IMR-90 (cell line): ENCODE results near the gene METTL23. TPM values are rescaled to one million over a fixed set of nuclear protein-coding genes. Genes with fewer than 3 reads are reported as not detected.

ENCODE experiments used
- ATAC-seq: fragments of 200-7000 bp; cut with Tn5 transposase; 2 replicates; pipeline ENCODE4 v1.9.1; 2020; ENCODE audit warnings: low read depth, mild to moderate bottlenecking, moderate library complexity
- BruUV-seq: library from RNA; stranded (reverse); fragments of 400-500 nt; replicated peaks from 2 replicates; lab custom pipeline; 2021; lab: Mats Ljungman, UMichigan
- CTCF ChIA-PET: fragments of 300-600 bp; formaldehyde crosslinking; extraction: SDS; loops from one replicate; lab custom pipeline; 2021; ENCODE audit warnings: antibody characterized with exemption; lab: Yijun Ruan, JAX
- POLR2A ChIA-PET: fragments of 300-600 bp; sonication (Branson Sonifier 250); formaldehyde crosslinking; loops from one replicate; lab custom pipeline; 2022; ENCODE audit warnings: antibody characterized with exemption; ENCODE audit not compliant: unreplicated experiment; lab: Charles Lee
- DNase-seq: peaks from one replicate; pipeline ENCODE4 v3.0.0; 2013
- H2AFZ ChIP-seq: replicated peaks from 2 replicates; pipeline ENCODE3; 2013; ENCODE audit warnings: low read length, mild to moderate bottlenecking; ENCODE audit not compliant: poor library complexity
- H2AK5ac ChIP-seq: 2 replicates; pipeline ENCODE4 v1.6.1; 2013; ENCODE audit warnings: low read depth, low read length, inconsistent platforms
- H2AK9ac ChIP-seq: replicated peaks from 2 replicates; pipeline ENCODE3; 2013; ENCODE audit warnings: mild to moderate bottlenecking, low read depth, low read length, moderate library complexity; ENCODE audit not compliant: poor library complexity
- H2BK120ac ChIP-seq: 2 replicates; pipeline ENCODE4 v1.6.1; 2013; ENCODE audit warnings: low read depth, low read length, inconsistent platforms
- H2BK15ac ChIP-seq: 3 replicates; pipeline ENCODE4 v1.6.1; 2013; ENCODE audit warnings: low read depth, low read length, inconsistent platforms
- H2BK20ac ChIP-seq: 2 replicates; pipeline ENCODE4 v1.6.1; 2013; ENCODE audit warnings: low read depth, mild to moderate bottlenecking, inconsistent platforms, low read length, moderate library complexity
- H2BK5ac ChIP-seq: 2 replicates; pipeline ENCODE4 v1.6.1; 2013; ENCODE audit warnings: mild to moderate bottlenecking, low read depth, low read length, inconsistent platforms; ENCODE audit not compliant: poor library complexity, severe bottlenecking
- H3K14ac ChIP-seq: replicated peaks from 2 replicates; pipeline ENCODE4 v1.6.1; 2013; ENCODE audit warnings: low read depth, low read length, inconsistent platforms
- H3K18ac ChIP-seq: 2 replicates; pipeline ENCODE4 v1.6.1; 2013; ENCODE audit warnings: low read depth, low read length, control low read depth
- H3K23ac ChIP-seq: 2 replicates; pipeline ENCODE4 v1.6.1; 2013; ENCODE audit warnings: low read depth, low read length, inconsistent platforms
- H3K27ac ChIP-seq: 2 replicates; pipeline ENCODE4 v1.5.1; 2013; ENCODE audit warnings: mild to moderate bottlenecking, control low read depth, low read length; ENCODE audit not compliant: insufficient read depth
- H3K27me3 ChIP-seq: 2 replicates; pipeline ENCODE4 v1.6.1; 2013; ENCODE audit warnings: low read length; ENCODE audit not compliant: control insufficient read depth, insufficient read depth
- H3K36me3 ChIP-seq: 2 replicates; pipeline ENCODE4 v1.6.1; 2013; ENCODE audit warnings: low read length, mixed read lengths; ENCODE audit not compliant: control insufficient read depth, insufficient read depth
- H3K4ac ChIP-seq: 2 replicates; pipeline ENCODE4 v1.6.1; 2013; ENCODE audit warnings: low read depth, low read length, inconsistent platforms
- H3K4me1 ChIP-seq: 2 replicates; pipeline ENCODE4 v1.6.1; 2013; ENCODE audit warnings: low read length, mixed read lengths; ENCODE audit not compliant: control insufficient read depth, insufficient read depth
- H3K4me2 ChIP-seq: 2 replicates; pipeline ENCODE4 v1.6.1; 2013; ENCODE audit warnings: low read depth, mild to moderate bottlenecking, control low read depth, low read length, moderate library complexity
- H3K4me3 ChIP-seq: 2 replicates; pipeline ENCODE4 v1.5.1; 2013; ENCODE audit warnings: low read depth, mild to moderate bottlenecking, control low read depth, low read length, moderate library complexity; ENCODE audit not compliant: insufficient read depth
- H3K56ac ChIP-seq: 2 replicates; pipeline ENCODE4 v1.6.1; 2013; ENCODE audit warnings: low read length, inconsistent platforms; ENCODE audit not compliant: insufficient read depth; ENCODE audit errors: extremely low read depth
- H3K79me1 ChIP-seq, 2 experiments: 2 replicates each; pipeline ENCODE4 v1.6.1; 2013; ENCODE audit warnings: low read length in 2 of 2, inconsistent platforms in 1 of 2, low read depth in 1 of 2
- H3K9ac ChIP-seq: 2 replicates; pipeline ENCODE4 v1.6.1; 2013; ENCODE audit warnings: low read depth, low read length, control low read depth
- H3K9me1 ChIP-seq: 2 replicates; pipeline ENCODE4 v1.6.1; 2013; ENCODE audit warnings: low read length, inconsistent platforms; ENCODE audit not compliant: insufficient read depth
- H3K9me3 ChIP-seq: 2 replicates; pipeline ENCODE4 v1.6.1; 2013; ENCODE audit warnings: low read length; ENCODE audit not compliant: control insufficient read depth, insufficient read depth
- H4K20me1 ChIP-seq: 2 replicates; pipeline ENCODE4 v1.6.1; 2013; ENCODE audit warnings: low read length, inconsistent platforms; ENCODE audit not compliant: insufficient read depth
- H4K5ac ChIP-seq: 2 replicates; pipeline ENCODE4 v1.6.1; 2013; ENCODE audit warnings: mild to moderate bottlenecking, low read depth, low read length, control low read depth
- H4K8ac ChIP-seq, 2 experiments: 2 replicates each; pipeline ENCODE4 v1.6.1; 2013; ENCODE audit warnings: low read depth in 2 of 2, low read length in 2 of 2, control low read depth in 1 of 2, inconsistent platforms in 1 of 2
- H4K91ac ChIP-seq: 2 replicates; pipeline ENCODE4 v1.6.1; 2013; ENCODE audit warnings: low read depth, low read length, inconsistent platforms; ENCODE audit not compliant: insufficient read depth
- BHLHE40 ChIP-seq: fragments of 150-350 bp; IDR thresholded peaks from 2 replicates; pipeline ENCODE4 v1.6.1; 2016; ENCODE audit warnings: mild to moderate bottlenecking, low read depth, low read length
- CEBPB ChIP-seq: IDR thresholded peaks from 2 replicates; pipeline ENCODE4 v1.6.1; 2012; ENCODE audit warnings: low read depth, low read length, improper control_type of control experiment
- CHD1 ChIP-seq: IDR thresholded peaks from 2 replicates; pipeline ENCODE4 v1.6.1; 2012; ENCODE audit warnings: low read depth, low read length, improper control_type of control experiment
- ELK1 ChIP-seq: fragments of 150-350 bp; IDR thresholded peaks from 2 replicates; pipeline ENCODE4 v1.6.1; 2016; ENCODE audit warnings: low read depth, mild to moderate bottlenecking, low read length, moderate library complexity, borderline replicate concordance
- FOS ChIP-seq: fragments of 150-350 bp; IDR thresholded peaks from 2 replicates; pipeline ENCODE4 v1.6.1; 2016; ENCODE audit warnings: low read depth, low read length
- MAFK ChIP-seq: IDR thresholded peaks from 2 replicates; pipeline ENCODE4 v1.6.1; 2012; ENCODE audit warnings: low read depth, low read length, improper control_type of control experiment
- MAZ ChIP-seq: IDR thresholded peaks from 2 replicates; pipeline ENCODE4 v1.6.1; 2012; ENCODE audit warnings: low read depth, mild to moderate bottlenecking, low read length, improper control_type of control experiment, moderate library complexity, borderline replicate concordance
- MXI1 ChIP-seq: IDR thresholded peaks from 2 replicates; pipeline ENCODE4 v1.6.1; 2012; ENCODE audit warnings: low read depth, mild to moderate bottlenecking, low read length, moderate library complexity, borderline replicate concordance
- NFE2L2 ChIP-seq: fragments of 150-350 bp; IDR thresholded peaks from 2 replicates; pipeline ENCODE4 v1.6.1; 2016; ENCODE audit warnings: low read depth, mild to moderate bottlenecking, low read length
- POLR2A ChIP-seq: IDR thresholded peaks from 2 replicates; pipeline ENCODE4 v1.6.1; 2012; ENCODE audit warnings: mild to moderate bottlenecking, low read depth, low read length
- RAD21 ChIP-seq: IDR thresholded peaks from 2 replicates; pipeline ENCODE4 v1.6.1; 2012; ENCODE audit warnings: low read length, improper control_type of control experiment
- RCOR1 ChIP-seq: IDR thresholded peaks from 2 replicates; pipeline ENCODE4 v1.6.1; 2012; ENCODE audit warnings: mild to moderate bottlenecking, low read length, improper control_type of control experiment; ENCODE audit not compliant: insufficient replicate concordance
- RFX5 ChIP-seq: IDR thresholded peaks from 2 replicates; pipeline ENCODE4 v1.8.0; 2012; ENCODE audit warnings: low read depth, mild to moderate bottlenecking, low read length, moderate library complexity
- WGBS, 2 experiments: methylation state at CpG; one replicate each; pipeline versions ENCODE4 v1.1.5 to v1.1.7; 2013; ENCODE audit warnings: missing lambda C conversion rate in 2 of 2; ENCODE audit not compliant: insufficient read length in 1 of 2; ENCODE audit errors: extremely low coverage in 2 of 2; 5-methylcytosine and 5-hydroxymethylcytosine counted together
- dilution Hi-C: fragments of 300-500 bp; cut with HindIII; formaldehyde crosslinking; loops from one replicate; pipeline ENCODE4 v1.14.3; 2018; ENCODE audit warnings: low sequenced_read_pairs; ENCODE audit not compliant: unreplicated experiment
- in situ Hi-C: fragments of 300-500 bp; cut with MboI; formaldehyde crosslinking; loops from 3 replicates; pipeline ENCODE4 v1.14.3; 2019; ENCODE audit warnings: low sequenced_read_pairs, inconsistent platforms, mixed read lengths
- intact Hi-C: fragments of 100-400 bp; cut with micrococcal nuclease; formaldehyde crosslinking; loops from 2 replicates; pipeline ENCODE4 v1.10.0; 2022
- polyA plus RNA-seq, 3 experiments: library from polyadenylated mRNA; depleted of rRNA; stranded (reverse); fragments of >200 nt; gene quantifications; 2 replicates each; pipeline ENCODE4 v1.2.3, GENCODE V29; 2012; ENCODE audit warnings: low replicate concordance in 1 of 3
- total RNA-seq: library from RNA; depleted of rRNA; stranded (reverse); fragments of >200 nt; gene quantifications from 2 replicates; pipeline ENCODE4 v1.2.3, GENCODE V29; 2012
- TF ChIP-seq, protein P1 (sequence below): fragments of 150-350 bp; IDR thresholded peaks from 2 replicates; pipeline ENCODE4 v1.6.1; 2017; ENCODE audit warnings: mild to moderate bottlenecking, antibody characterized with exemption, low read length, low read depth

Gene METTL23
- total and polyA plus RNA-seq, 2 of the 4 experiments (the other 2 are of a cell fraction): 18.8 to 32.1 TPM

GRCh38 chr17:76700617-76701470 is 25.8 kb upstream of the METTL23 start:
- peak overlapping the region; percentile 69 for H3K14ac ChIP-seq
- no TSS peak for BruUV-seq
- in situ Hi-C loops: no loop called here
- peaks cover 49% of the 10 kb centered on the region for H3K4me1 ChIP-seq
- POLR2A ChIA-PET: no interaction called here
- H3K9me1 ChIP-seq: peaks cover 54% of the 10 kb centered on the region
- H4K5ac ChIP-seq: peak overlapping the region; percentile 61
- peak overlapping the region; percentile 8 to 76; a peak in 3 of 4 replicates for H4K8ac ChIP-seq
- H2BK120ac ChIP-seq: peak overlapping the region; percentile 67
- H3K4me3 ChIP-seq: peak overlapping the region; percentile 8; the same call in 1 of the 2 replicates
- H4K91ac ChIP-seq: peak overlapping the region; percentile 69; the same call in 1 of the 2 replicates
- H3K9ac ChIP-seq: peak overlapping the region; percentile 53
- H2BK5ac ChIP-seq: peak overlapping the region; percentile 90
- H3K4me2 ChIP-seq: peak overlapping the region; percentile 82
- WGBS, 2 experiments: 11% methylated on average over 16 of the region's 33 CpGs; no CpG with 5 or more reads in 1 of the 2 experiments
- intact Hi-C loops: no loop called here
- no peaks in the 10 kb centered on the region for H3K9me3 ChIP-seq
- peak overlapping the region; percentile 73; the same call in 1 of the 2 replicates for H2BK20ac ChIP-seq
- peak overlapping the region; percentile 88 for H3K4ac ChIP-seq
- DNase-seq: peak; percentile 93
- dilution Hi-C loops: no loop called here
- H3K23ac ChIP-seq: peak overlapping the region; percentile 39
- H3K18ac ChIP-seq: peak overlapping the region; percentile 70
- peak overlapping the region; percentile 85 for H3K27ac ChIP-seq
- no peak overlapping the region for H3K56ac ChIP-seq
- ATAC-seq: peak; percentile 67
- peaks cover 7% of the 10 kb centered on the region for H3K36me3 ChIP-seq
- H2AK5ac ChIP-seq: peak overlapping the region; percentile 95
- peak overlapping the region; percentile 33; the same call in 1 of the 3 replicates for H2BK15ac ChIP-seq
- no peaks in the 10 kb centered on the region for H3K27me3 ChIP-seq
- H2AFZ ChIP-seq: peak overlapping the region; percentile 82
- CTCF ChIA-PET: no interaction called here
- peaks cover 91% of the 10 kb centered on the region for H4K20me1 ChIP-seq
- H3K79me1 ChIP-seq: peaks cover 13 to 92% of the 10 kb centered on the region in 2 experiments; a peak in 3 of 4 replicates
- peak overlapping the region; percentile 96 for H2AK9ac ChIP-seq
- peak; percentile 97 for TF ChIP-seq BHLHE40
- peak; percentile 76 for TF ChIP-seq POLR2A
- no peak for TF ChIP-seq ELK1
- TF ChIP-seq NFE2L2: no peak
- TF ChIP-seq MAZ: peak; percentile 91
- no peak for TF ChIP-seq MAFK
- TF ChIP-seq MXI1: 0 out of 2 replicates have a peak, but pooled peaks have one; percentile 8
- TF ChIP-seq, protein P1, sequence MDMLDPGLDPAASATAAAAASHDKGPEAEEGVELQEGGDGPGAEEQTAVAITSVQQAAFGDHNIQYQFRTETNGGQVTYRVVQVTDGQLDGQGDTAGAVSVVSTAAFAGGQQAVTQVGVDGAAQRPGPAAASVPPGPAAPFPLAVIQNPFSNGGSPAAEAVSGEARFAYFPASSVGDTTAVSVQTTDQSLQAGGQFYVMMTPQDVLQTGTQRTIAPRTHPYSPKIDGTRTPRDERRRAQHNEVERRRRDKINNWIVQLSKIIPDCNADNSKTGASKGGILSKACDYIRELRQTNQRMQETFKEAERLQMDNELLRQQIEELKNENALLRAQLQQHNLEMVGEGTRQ: no peak
- TF ChIP-seq RFX5: no peak
- no peak for TF ChIP-seq RCOR1
- TF ChIP-seq FOS: peak; percentile 73
- TF ChIP-seq CEBPB: peak; percentile 81
- TF ChIP-seq RAD21: no peak
- TF ChIP-seq CHD1: no peak
